Epithelial cell of proximal tubule (primary cell): Measurements from ENCODE around the gene IYD. TPM values are rescaled to one million over a fixed set of nuclear protein-coding genes. Genes with fewer than 3 reads are reported as not detected.
"Not testable (repeated sequence)": the region's sequence is repeated elsewhere in the genome, so short reads cannot be mapped to it uniquely, and the experiment has no call there.

Source experiments
- DNase-seq: peaks from one replicate; pipeline ENCODE4 v3.0.0-alpha.2; 2011; ENCODE audit warnings: low read depth
- H3K4me3 ChIP-seq: 2 replicates; pipeline ENCODE4 v1.5.1; 2011; ENCODE audit warnings: low read depth, mild to moderate bottlenecking, low read length
- CTCF ChIP-seq: conservative IDR thresholded peaks from 2 replicates; pipeline ENCODE4 v1.5.1; 2012; ENCODE audit warnings: low read depth, mild to moderate bottlenecking, low read length
- total RNA-seq: library from RNA; depleted of rRNA; stranded (reverse); fragments of >200 nt; gene quantifications from 2 replicates; pipeline ENCODE4 v1.2.3, GENCODE V29; 2015

Gene IYD
- total RNA-seq, 1 donor from 2014 or later: not detected

GRCh38 chr6:150435832-150436231 is 67.0 kb downstream of the IYD start:
- no peak overlapping the region for H3K4me3 ChIP-seq
- no peak for DNase-seq
- no peak for TF ChIP-seq CTCF

GRCh38 chr6:150439373-150439772 is 70.6 kb downstream of the IYD start:
- no peak for TF ChIP-seq CTCF
- DNase-seq: no peak
- no peak overlapping the region for H3K4me3 ChIP-seq

GRCh38 chr6:150443621-150444020 is 74.8 kb downstream of the IYD start:
- no peak for DNase-seq
- TF ChIP-seq CTCF: no peak
- no peak overlapping the region for H3K4me3 ChIP-seq

- no peak for TF ChIP-seq CTCF
- no peak for DNase-seq
- no peak overlapping the region for H3K4me3 ChIP-seq
Observed at GRCh38 chr6:150444308-150444707, 75.5 kb downstream of the IYD start.

- H3K4me3 ChIP-seq: no peak overlapping the region
- DNase-seq: no peak
- TF ChIP-seq CTCF: no peak
Observed at GRCh38 chr6:150445486-150445885, 76.7 kb downstream of the IYD start.

GRCh38 chr6:150448221-150448620 is 79.4 kb downstream of the IYD start:
- DNase-seq: peak; percentile 10
- no peak overlapping the region for H3K4me3 ChIP-seq
- TF ChIP-seq CTCF: no peak

- not testable (repeated sequence) for DNase-seq, H3K4me3 ChIP-seq
Observed at GRCh38 chr6:150449055-150449454, 80.2 kb downstream of the IYD start.

GRCh38 chr6:150450918-150451317 is 82.1 kb downstream of the IYD start:
- H3K4me3 ChIP-seq: no peak overlapping the region
- no peak for TF ChIP-seq CTCF
- no peak for DNase-seq
